Kidney epithelial cell (primary cell): Measurements from ENCODE around the gene ITGB7. TPM values are rescaled to one million over a fixed set of nuclear protein-coding genes. Genes with fewer than 3 reads are reported as not detected.

Experiments used
- DNase-seq: peaks from one replicate; pipeline ENCODE4 v3.0.0-alpha.2; 2010; ENCODE audit warnings: low read depth
- H3K27me3 ChIP-seq: 2 replicates; pipeline ENCODE4 v1.6.0; 2011; ENCODE audit warnings: low read length; ENCODE audit not compliant: control insufficient read depth, insufficient read depth
- H3K36me3 ChIP-seq: 2 replicates; pipeline ENCODE4 v1.5.1; 2011; ENCODE audit warnings: low read length; ENCODE audit not compliant: control insufficient read depth, insufficient read depth
- H3K4me3 ChIP-seq: 2 replicates; pipeline ENCODE4 v1.5.1; 2011; ENCODE audit warnings: low read depth, mild to moderate bottlenecking, control low read depth, low read length
- total RNA-seq: library from RNA; depleted of rRNA; stranded (reverse); fragments of >200 nt; gene quantifications from 2 replicates; pipeline ENCODE4 v1.2.3, GENCODE V29; 2015
- TF ChIP-seq, protein P1 (sequence below): IDR thresholded peaks from 2 replicates; pipeline ENCODE4 v1.5.1; 2011; ENCODE audit warnings: mild to moderate bottlenecking, moderate library complexity, low read length, control low read depth, inconsistent platforms; ENCODE audit not compliant: insufficient read depth, poor library complexity, severe bottlenecking

Gene ITGB7
- total RNA-seq, 1 donor from 2014 or later = 1.6 TPM

DNA sequence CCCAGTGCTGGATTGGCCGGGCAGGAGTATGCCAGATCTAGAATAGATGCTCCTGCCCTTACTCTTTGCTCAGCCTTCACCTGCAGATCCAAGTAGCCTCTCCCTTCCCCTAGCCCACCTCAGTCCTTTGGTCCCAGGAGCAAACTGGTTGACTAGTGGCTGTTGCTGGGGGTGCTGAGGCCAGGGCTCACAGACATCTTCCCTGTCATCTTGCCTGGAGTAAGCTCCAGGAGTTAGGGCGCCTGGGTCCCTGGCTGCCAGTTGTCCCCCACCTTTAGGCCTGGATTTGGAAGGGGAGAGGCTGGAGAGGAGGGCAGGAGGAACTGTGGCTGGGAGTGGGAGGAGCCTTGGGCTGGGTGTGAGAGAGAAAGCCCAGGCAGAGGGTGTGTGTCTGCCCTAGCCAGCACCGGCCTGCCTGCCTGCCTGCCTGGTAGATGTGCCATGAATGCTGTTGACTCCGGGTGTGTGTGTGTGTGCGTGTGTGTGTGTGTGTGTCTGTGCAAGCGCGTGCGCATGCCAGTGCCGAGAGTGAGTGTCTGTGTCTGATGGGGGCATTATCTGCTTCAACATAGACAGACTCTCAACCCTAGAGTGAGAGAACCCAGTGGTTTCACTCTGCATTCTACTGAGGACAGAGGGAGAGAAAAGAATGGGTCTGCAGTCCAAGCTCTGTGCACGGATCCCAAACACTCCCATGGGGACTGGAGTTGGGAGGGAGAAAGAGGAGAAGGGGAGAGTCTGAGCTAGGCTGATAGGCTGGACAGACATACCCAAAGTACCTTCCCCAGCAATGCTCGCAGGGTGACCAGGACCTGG is 25.8 kb upstream of the ITGB7 start:
- no peak for DNase-seq
- peak overlapping the region; percentile 44 for H3K4me3 ChIP-seq
- no peaks in the 10 kb centered on the region for H3K36me3 ChIP-seq
- TF ChIP-seq, protein P1, sequence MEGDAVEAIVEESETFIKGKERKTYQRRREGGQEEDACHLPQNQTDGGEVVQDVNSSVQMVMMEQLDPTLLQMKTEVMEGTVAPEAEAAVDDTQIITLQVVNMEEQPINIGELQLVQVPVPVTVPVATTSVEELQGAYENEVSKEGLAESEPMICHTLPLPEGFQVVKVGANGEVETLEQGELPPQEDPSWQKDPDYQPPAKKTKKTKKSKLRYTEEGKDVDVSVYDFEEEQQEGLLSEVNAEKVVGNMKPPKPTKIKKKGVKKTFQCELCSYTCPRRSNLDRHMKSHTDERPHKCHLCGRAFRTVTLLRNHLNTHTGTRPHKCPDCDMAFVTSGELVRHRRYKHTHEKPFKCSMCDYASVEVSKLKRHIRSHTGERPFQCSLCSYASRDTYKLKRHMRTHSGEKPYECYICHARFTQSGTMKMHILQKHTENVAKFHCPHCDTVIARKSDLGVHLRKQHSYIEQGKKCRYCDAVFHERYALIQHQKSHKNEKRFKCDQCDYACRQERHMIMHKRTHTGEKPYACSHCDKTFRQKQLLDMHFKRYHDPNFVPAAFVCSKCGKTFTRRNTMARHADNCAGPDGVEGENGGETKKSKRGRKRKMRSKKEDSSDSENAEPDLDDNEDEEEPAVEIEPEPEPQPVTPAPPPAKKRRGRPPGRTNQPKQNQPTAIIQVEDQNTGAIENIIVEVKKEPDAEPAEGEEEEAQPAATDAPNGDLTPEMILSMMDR = no peak
- H3K27me3 ChIP-seq = peaks cover 4% of the 10 kb centered on the region

DNA sequence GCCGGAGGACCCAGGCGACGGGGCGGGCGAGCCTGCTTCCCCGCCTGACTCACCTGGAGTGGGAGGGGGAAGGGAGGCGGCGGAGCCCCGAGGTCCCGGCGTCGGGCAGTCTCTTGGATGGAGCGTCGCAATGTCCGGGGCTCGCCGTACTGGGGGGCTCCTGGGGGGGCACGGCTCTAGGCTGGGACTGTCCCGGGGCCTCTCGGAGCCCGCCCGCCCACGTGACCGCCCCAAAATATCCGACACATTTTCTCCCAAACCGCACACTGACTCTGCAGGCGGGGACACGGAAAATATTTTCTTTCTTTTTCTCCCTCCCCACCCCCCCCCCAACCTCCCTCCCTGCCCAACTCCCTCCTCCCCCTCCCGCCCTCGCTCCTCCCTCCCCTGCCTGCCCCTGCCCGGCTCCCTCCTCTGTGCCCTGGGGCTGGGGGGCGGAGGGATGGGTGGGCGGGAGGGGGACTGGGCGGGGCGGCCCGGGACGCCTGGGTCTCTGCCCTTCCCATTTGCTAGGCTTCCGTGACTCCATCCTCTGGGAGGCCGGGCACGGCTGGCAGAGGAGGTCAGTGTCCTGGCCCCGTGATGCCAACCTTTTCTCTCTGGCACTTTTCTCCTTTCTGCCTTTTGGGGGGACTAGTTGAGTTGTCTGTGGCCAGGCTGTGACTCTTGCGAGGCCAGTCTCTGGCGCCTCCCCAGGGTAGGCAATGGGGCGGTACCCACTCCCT is 25.0 kb upstream of the ITGB7 start, which contains the start of gene RARG:
Gene RARG, minus strand, starts transcription at position 289 of the 725 bp plus-strand sequence. CDS start 4,664 bp downstream, outside the sequence.
- TF ChIP-seq, protein P1 = peak; percentile 3
- DNase-seq = no peak
- H3K36me3 ChIP-seq = no peaks in the 10 kb centered on the region
- H3K4me3 ChIP-seq = peak within 1 kb of the TSS; percentile 44
- H3K27me3 ChIP-seq = peaks cover 4% of the 10 kb centered on the region

DNA sequence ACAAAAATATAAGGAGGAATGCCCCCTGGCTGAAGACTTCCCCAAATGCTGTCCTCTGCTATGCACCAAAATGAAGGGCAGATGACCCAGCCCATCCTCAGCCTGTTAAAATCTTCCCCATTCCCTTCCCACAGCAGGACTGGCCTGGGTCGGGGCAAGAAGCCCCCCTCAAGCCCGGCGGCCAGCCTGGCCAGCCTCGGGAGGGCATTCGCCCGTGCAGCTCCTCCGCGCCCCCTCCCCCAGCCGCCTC is 24.5 kb upstream of the ITGB7 start:
- Histone ChIP-seq H3K36me3 (no peaks in the 10 kb centered on the region), H3K27me3 (peaks cover 4% of the 10 kb centered on the region), H3K4me3 (peak overlapping the region; percentile 44)
- TF ChIP-seq, protein P1 = no peak
- DNase-seq = no peak

DNA sequence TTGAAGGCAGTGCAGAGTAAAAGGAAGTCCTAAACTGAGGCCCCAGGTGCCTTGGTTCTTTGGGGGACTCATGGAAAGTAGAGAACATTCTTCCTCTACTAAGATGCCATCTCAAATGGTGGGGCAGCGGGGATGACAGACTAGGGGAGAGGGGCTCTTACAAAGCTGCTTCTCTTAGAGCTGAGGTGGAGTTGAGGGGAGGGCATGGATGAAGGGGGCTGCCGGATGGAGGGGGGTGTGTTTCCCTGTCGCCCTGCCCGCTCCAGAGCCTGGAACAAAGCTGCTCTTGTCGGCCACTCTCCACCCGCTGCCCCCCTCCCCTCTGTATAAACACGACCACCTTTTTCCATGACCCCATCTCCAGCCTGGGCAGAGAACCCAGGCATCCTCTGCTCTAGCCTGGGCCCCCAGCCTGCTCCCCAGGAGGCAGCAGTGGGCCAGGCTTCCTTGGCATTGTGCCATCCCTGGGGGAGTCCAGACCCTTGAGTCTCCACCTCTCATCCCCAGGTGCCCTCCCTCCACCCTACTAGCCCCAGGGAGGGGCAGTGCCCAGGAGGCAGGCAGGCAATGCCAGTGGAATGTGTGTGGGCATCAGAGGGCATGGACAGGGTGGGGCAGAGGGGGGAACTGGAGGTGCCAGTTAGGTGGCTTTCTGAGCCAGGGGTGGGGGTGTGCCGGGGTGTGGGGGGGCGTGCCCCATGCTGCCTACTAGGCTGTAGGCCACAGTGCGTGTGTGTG is 23.2 kb upstream of the ITGB7 start:
- TF ChIP-seq, protein P1 = no peak
- no peak for DNase-seq
- no peak overlapping the region for H3K4me3 ChIP-seq
- H3K36me3 ChIP-seq = no peaks in the 10 kb centered on the region
- H3K27me3 ChIP-seq = peaks cover 4% of the 10 kb centered on the region

DNA sequence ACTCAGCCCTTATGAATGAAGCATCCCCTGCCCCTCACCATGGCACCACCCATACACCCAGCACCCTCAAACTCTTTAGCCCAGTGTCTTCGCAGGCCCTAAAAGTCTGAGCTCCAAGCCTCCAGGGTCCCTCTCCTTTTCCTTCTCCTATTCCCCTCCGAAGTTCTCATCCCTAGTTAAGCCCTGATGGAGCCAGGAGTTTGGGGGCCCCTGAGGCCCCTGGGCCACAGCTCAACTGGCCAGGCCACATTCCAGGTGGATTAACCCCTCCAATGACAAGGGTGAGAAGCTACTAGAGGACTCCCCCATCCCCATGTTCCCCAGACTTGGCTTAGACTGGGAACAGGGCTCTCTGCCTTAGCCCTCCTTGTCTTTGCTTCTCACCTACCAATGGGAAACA is 22.4 kb upstream of the ITGB7 start:
- Histone ChIP-seq H3K36me3 (no peaks in the 10 kb centered on the region), H3K4me3 (no peak overlapping the region)
- TF ChIP-seq, protein P1 = no peak

More for the DNA sequence above, 22.4 kb upstream of the ITGB7 start:
- peaks cover 4% of the 10 kb centered on the region for H3K27me3 ChIP-seq
- no peak for DNase-seq
